Raji (cell line): ENCODE results near the gene TERB1.

Experiments
- POLR2A ChIP-seq: IDR thresholded peaks from 2 replicates; pipeline ENCODE4 v1.6.1; 2011; ENCODE audit warnings: low read depth, low read length, control low read depth; ENCODE audit not compliant: insufficient read depth

The TERB1 gene

DNA sequence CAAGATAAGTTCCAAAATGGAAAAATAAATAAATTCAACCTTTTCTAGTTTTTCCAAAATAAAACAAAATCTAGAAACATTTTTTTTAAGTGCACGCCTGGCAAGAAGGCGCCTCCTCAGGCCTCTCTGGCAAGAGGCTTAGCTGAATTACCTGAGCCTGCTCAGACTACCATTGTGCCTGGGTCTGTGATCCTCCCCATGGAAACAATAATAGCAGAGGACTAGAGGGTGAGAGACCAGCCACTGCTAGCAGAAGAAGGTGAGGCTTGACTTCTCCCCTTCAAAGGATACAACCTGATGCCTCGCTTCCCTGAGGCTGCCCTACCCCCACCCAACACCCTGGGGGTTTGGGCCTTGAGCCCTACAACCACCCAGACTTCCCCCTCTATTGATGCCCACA lies 14.8 kb downstream of the TERB1 start:
- no peak for TF ChIP-seq POLR2A

DNA sequence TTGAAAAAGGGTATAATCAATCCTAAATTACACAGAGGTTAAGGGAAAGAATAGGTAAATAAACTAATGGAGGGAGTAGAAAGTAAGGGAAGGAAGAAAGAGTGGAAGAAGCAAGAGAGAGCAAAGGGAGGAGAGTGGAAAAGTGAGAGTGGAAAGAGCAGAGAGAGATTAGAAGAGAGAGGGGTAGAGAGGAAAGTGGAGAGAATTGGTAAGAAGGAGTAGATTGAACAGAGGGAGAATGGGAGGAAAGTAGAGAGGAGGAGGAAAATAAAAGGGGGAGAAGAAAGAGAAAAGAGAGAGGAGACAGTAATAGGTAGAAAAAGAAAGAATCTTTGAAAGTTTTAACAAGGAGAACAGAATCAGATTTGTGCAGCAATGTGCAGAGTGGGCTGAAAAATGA lies 24.9 kb downstream of the TERB1 start:
- no peak for TF ChIP-seq POLR2A

DNA sequence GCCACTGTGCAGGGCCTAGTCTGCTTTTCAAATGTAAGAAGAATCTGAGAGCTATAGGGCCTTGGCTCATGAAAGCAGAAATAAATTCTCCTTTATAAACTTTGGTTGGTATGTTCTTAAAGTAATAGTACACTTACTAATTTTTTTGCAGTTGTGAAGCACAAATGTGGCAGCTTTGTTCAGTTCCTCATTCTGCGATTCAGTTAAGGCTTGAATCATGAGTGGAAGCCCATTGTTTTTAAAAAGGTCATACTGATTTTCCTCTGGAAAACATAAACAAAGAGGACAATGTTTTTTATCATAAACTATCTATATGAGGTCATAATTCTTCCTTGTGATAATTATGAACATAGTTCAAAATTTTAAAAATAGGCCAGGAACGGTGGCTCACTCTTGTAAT lies 26.4 kb downstream of the TERB1 start:
- TF ChIP-seq POLR2A: no peak

DNA sequence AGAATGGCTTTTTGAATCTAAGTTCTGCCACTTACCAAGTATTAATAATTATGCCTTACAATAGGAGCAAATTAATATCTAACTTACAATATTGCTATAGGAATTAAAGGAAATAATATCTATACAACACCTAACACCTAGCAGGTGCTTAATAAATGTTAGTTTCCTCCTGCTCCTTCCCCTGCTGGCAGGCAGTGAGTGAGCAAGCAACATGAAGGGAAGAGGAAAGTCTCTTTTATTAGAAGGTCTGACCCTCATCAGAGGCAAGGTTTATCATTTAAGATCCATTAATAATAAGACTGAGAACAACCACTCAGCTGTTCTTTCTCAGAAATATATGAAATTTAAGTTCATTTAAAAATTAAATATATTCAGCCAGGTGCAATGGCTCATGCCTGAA lies 43.3 kb downstream of the TERB1 start:
- no peak for TF ChIP-seq POLR2A

DNA sequence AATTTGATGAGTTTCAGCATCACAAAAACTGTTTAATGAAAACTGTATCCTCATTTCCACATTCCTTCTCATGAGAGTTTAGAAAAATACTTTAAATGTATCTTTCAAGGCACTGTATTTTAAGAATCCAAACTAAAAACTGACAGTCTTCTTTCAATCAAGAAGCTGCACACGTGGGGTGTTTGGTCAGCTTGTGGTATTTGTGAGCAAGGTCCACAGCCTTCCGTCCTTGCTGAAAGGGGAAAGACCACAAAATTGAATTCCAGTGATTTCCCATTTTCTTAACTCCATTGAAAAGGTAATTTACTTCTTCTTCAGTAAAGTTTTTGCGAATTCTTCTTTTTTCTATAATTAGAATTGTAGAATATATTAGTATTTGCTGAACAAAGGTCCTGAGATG lies 46.6 kb downstream of the TERB1 start:
- TF ChIP-seq POLR2A: no peak

DNA sequence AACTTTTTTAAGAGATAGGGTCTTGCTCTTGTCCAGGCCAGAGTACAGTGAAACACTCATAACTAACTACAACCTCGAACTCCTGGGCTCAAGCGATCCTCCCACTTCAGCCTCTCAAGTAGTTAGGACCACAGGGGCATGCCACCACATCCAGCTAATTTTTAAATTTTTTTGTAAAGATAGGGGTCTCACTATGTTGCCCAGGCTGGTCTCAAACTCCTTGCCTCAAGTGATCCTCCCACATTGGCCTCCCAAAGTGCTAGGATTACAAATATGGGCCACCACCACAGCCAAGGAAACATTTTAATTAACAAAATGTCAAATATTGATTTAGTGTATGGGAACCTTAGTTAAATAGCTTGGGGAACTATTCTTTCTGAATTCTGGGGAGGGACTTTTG lies 47.2 kb downstream of the TERB1 start:
- no peak for TF ChIP-seq POLR2A

DNA sequence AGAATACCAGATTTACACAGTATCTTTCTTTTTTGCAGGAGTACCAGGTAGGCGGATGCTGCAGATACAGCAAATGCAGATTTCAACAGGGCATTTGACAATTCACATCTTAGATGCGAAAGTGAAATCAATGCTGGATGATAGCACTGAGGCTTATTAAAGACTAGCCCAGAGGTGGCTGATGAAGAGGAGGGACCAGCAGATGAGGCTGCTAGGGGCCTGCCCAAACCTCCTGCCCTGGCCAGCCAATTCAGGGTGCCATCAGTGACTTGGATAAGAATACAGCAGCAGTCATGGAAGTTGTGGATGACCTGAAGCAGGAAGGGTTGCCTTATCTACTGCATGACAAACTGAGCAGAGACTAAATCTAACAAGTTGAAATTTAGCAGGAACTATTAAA lies 48.4 kb downstream of the TERB1 start:
- TF ChIP-seq POLR2A: no peak

DNA sequence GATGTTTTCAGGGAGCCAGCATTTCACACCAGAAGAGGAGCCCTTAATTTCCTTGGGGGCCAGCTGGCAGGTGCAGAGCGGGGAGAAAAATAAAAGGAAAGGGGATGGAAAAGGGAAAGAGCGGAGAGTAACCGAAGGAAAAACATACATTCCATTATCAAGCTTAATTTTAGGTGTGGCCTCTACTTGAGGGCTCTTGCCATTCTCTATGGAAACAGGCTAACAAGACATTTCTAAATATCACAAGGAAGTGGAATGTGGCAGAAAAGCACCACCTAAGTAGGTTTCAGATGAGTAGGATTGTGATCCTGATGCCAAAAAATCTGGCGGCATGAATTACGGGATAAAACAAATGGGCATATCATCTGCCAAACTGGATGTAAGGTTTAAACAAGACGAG lies 49.0 kb downstream of the TERB1 start:
- no peak for TF ChIP-seq POLR2A

DNA sequence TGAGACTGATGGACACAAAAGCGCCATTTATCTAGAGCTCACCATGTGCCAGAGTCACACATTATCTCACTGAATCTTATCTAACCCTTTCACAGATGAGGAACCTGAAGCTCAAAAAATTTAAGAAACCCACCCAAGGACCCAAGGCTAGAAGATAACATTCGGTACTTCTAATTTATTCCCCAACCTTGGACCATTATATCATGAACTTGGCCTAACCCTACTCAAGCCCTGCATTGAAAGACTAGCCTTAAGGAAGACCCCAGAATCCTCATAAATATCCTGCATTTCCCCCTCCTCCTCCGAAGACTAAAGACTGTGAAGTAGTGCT lies 49.4 kb downstream of the TERB1 start:
- no peak for TF ChIP-seq POLR2A

DNA sequence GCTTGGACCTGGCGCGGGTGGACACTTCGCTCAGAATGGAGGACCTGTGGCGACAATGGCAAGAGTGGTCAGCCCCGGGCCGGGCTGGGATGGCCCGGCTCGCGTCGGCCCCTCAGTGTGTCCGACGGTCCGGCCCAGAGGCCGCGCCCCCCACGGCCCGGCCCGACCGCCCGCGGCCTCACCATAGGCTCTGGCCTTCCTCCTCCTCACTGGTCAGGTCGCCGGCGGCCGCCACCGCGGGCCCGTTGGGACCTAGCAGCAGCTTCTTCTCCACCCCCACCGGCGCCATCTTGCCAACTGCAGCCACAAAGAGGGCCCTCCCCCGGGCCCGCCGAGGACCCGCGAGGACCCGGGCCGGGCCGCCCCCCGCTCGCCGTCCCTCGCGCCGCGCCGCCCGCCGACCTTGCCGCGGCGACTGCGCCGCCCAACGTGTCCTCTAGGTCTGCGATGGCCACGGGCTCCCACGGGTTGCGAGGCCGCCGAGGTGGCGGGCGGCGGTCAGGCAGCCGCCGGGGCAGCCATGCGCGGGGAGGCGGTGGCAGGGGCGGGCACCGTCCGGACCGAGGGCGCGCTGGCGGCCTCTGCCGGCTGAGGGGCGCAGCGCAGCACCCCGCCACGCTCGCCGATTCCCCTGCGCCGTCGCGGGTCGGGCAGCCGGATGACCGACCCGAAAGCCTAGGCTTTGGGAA lies 49.9 kb downstream of the TERB1 start, which contains the start of gene DYNC1LI2:
DYNC1LI2 (minus strand) TSS at position 307 of the 689 bp plus-strand sequence; CDS start at position 289, 18 bp downstream.
- peak; percentile 61 for TF ChIP-seq POLR2A

DNA sequence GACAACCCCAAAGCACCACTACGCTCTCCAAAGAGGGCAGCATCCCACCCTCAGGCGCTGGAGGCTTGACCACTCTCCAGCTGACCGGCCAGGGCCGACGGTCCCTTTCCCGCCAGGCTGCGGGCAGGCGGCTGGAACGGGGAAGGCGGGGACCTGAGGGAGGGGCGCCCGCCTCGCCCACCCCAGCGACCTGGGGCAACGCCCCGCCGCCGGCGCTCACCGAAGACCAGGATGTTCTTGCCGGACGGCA lies 50.4 kb downstream of the TERB1 start:
- no peak for TF ChIP-seq POLR2A

DNA sequence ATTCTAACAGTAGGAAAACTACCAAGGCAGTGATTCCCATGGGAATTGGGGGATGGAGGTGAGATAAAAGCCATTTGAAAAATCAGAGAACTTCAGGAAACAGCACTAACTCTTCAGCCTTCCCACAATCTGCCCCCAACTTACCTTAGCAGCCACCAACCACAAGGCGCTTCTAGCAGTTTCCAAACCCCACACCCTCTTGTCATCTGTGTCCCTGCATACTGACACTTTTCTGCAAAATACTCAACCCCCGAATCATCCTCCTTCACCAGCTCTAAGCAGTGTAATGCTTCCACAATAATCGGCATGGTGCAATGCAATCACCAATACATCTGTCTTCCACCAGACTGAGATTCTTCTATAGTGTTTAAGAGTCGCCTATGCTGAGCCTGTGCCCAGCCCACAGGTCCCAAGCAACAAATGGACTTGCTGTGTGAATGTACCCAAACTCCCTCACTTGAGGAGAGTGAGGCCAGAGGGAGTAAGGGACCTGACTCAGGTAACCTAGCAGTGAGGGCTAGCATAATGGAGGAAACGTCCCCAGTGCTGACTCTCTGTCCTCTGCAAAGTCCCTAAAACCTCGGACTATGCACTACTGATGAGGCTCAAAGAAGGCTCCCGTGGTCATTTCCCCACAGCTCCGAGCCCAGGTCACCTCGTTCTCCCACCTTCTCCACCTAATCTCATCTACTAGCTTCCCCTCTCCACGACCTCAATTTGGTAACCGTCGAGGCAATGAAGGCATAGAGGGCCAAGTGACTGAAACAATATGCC lies 50.9 kb downstream of the TERB1 start:
- TF ChIP-seq POLR2A: no peak

DNA sequence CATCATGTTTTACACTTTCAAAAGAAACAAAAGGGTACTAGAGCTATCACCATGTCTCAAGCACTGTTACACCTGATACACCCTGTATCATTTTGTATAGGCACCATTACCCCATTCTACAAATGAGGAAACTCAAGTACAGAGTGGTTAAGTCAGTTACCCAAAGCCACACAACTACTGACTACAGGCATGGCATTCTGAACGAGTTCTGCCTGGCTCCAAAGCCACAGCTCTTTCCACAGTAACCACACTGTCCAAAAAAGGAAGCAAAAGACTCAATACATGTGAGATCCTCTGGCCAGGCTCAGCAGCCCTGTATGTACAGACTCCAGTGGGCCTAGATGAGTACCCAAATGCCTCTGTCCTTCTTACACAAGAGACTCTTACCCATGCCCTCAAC lies 54.7 kb downstream of the TERB1 start:
- no peak for TF ChIP-seq POLR2A

DNA sequence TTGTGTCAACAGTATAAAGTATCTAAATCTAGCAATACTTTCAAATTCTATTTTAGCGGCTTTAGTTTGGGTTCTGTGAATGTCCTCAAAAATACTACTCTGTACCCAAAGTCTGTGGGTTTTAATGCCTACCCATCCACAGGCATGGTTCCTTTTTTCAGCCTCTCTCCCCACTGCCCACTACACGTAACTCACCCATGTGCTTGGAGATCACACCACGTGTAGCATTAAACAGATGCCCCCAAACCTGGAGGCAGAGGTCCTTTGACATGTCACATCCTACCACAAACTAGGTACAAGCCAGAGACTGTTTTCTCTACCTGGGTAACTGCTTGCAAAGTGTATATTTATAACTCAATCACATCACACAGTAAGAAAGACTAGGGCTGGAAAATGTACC lies 55.3 kb downstream of the TERB1 start:
- no peak for TF ChIP-seq POLR2A

DNA sequence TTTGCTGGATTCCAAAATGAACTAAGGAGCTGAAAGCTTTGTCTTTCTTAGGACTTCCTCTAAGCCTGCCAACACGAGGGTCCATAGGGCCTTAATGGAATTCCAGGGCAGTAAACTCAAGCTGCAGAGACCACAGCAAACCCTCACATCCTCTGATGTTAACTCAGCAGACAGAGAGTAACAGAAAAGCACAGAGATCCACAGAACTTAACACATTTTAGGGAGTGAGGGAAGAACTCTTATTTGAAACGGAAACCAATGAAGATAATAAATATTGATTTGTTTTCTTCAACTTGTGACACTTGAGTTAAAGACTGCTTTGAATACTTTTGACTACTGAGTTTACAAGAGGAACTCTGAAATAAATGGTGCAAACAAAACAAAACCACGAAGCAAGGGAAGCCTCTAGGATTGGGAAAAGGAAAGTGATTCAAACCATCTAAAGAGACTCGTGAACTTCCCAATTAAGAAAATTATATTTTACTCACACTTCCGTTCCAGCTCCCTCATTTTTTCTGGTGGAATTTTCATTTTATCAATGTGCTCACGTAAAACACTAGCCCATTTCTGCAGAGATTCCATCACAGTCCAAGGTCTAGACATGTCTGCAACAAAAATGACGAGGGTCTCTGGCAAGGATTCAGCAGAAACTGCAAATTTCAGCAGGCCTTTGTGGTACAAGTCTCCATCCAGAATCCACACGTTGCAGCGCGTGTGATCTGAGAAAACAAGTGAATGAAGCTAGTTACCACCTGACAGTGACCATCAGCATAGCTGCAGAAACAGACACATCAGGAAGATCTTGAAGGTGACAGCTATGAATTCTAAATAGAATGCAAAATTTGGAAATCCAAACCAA lies 59.2 kb downstream of the TERB1 start:
- TF ChIP-seq POLR2A: no peak

DNA sequence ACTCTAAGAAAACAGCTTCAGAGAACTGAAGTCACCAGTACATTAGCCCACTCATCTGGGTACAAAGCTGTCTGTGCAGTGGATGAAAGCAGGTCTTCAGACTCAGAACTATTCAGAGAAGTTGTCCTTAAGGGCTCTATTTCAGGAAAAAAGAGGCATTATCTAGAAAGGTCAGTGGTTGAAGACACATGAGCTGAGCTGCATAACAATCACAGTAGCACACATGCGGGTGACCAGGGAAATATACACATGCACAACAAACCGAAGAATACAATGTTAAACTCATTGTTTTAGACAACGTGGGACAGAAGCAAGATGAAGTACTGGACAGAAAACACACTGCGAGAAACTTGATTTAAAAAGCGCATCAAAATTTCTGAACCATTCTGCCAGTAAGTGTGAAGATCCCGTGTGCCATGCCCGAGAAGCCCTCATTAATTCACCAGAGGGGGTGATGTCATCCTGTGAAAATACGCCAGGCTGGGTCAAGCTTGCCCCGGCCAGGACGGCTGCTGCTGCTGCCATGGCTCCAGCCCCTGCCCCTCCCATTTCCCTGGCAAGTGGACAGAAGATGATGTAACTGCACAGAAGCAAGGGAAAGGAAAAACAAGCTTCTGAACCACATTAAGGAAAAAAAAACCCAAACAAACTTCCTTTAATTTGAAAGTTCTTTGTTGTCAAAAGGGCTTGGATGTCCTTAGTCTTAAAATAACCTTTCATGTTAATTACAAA lies 60.0 kb downstream of the TERB1 start:
- no peak for TF ChIP-seq POLR2A

DNA sequence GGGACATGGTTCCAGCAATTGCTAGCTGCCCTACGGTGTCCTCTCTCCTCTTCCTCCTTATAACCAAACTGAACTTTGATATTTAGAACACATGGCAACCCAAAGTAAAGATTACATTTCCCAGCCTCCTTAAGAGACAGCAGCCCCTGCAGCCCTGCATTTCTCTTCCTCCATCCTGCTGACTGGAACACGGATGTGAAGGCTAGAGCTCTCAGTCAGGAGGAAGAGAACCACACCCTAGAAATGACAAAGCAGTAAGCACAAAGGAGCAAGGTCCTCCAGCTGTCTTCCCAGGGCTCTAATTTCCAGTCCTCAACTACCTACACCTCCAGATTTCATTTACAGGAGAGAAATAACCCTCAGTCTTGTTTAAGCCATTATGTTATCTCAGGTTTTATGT lies 60.9 kb downstream of the TERB1 start:
- no peak for TF ChIP-seq POLR2A
